Vagina (tissue), 2 donors: ENCODE measurements around the gene GPR151. TPM values are rescaled to one million over a fixed set of nuclear protein-coding genes. Genes with fewer than 3 reads are reported as not detected.

Experiments
- DNase-seq, 2 donors: peaks; one replicate each; pipeline ENCODE4 v3.0.0-alpha.2; 2017; ENCODE audit errors: extremely low spot score in 2 of 2
- H3K27ac ChIP-seq: fragments of 200-600 bp; sonication (generic); one replicate; pipeline ENCODE4 v1.5.1; 2019
- H3K27me3 ChIP-seq: fragments of 200-600 bp; sonication (generic); one replicate; pipeline ENCODE4 v1.5.1; 2019
- H3K36me3 ChIP-seq, 2 donors: fragments of 200-600 bp; sonication (generic); one replicate each; pipeline ENCODE4 v1.5.1; 2017 to 2019
- H3K4me1 ChIP-seq: fragments of 200-600 bp; sonication (generic); one replicate; pipeline ENCODE4 v1.5.1; 2019
- H3K4me3 ChIP-seq, 2 donors: fragments of 200-600 bp; sonication (generic); 1 replicate in 1 of 2; 2 replicates in 1 of 2; pipeline ENCODE4 v1.5.1; 2016 to 2019
- H3K9me3 ChIP-seq: fragments of 200-600 bp; sonication (generic); one replicate; pipeline ENCODE4 v1.5.1; 2019
- POLR2A ChIP-seq, 2 donors: fragments of 450-650 bp; IDR thresholded peaks; one replicate each; pipeline ENCODE4 v1.6.1; 2017; ENCODE audit warnings: antibody characterized with exemption in 2 of 2, mild to moderate bottlenecking in 2 of 2, moderate library complexity in 2 of 2
- POLR2AphosphoS5 ChIP-seq, 2 donors: sonication (generic); formaldehyde crosslinking; IDR thresholded peaks; one replicate each; pipeline ENCODE4 v1.9.0; 2017; ENCODE audit warnings: antibody characterized with exemption in 2 of 2, mild to moderate bottlenecking in 2 of 2, low read depth in 1 of 2; ENCODE audit not compliant: insufficient read depth in 1 of 2
- intact Hi-C: fragments of 100-400 bp; cut with DNase I; formaldehyde crosslinking; loops from one replicate; pipeline ENCODE4 v1.15.1; 2023
- total RNA-seq: library from RNA; depleted of rRNA; stranded (reverse); fragments of >200 nt; gene quantifications from one replicate; pipeline ENCODE4 v1.2.3, GENCODE V29; 2016
- TF ChIP-seq, protein P1 (sequence below), 3 experiments: fragments of 450-650 bp in 2 of 3; fragments of 200-600 bp in 1 of 3; sonication (generic) in 1 of 3; IDR thresholded peaks; one replicate each; pipeline ENCODE4 v1.5.1; 2017 to 2019; ENCODE audit warnings: antibody characterized with exemption in 3 of 3, mild to moderate bottlenecking in 2 of 3, moderate library complexity in 2 of 3

The GPR151 gene
- total RNA-seq, 1 donor from 2014 or later: not detected

- Histone ChIP-seq H3K27ac (no peak overlapping the region), H3K4me3 (no peak overlapping the region), H3K4me1 (no peaks in the 10 kb centered on the region), H3K9me3 (no peaks in the 10 kb centered on the region), H3K27me3 (no peaks in the 10 kb centered on the region), H3K36me3 (peaks cover 0 to 22% of the 10 kb centered on the region in 2 donors)
- TF ChIP-seq, protein P1, sequence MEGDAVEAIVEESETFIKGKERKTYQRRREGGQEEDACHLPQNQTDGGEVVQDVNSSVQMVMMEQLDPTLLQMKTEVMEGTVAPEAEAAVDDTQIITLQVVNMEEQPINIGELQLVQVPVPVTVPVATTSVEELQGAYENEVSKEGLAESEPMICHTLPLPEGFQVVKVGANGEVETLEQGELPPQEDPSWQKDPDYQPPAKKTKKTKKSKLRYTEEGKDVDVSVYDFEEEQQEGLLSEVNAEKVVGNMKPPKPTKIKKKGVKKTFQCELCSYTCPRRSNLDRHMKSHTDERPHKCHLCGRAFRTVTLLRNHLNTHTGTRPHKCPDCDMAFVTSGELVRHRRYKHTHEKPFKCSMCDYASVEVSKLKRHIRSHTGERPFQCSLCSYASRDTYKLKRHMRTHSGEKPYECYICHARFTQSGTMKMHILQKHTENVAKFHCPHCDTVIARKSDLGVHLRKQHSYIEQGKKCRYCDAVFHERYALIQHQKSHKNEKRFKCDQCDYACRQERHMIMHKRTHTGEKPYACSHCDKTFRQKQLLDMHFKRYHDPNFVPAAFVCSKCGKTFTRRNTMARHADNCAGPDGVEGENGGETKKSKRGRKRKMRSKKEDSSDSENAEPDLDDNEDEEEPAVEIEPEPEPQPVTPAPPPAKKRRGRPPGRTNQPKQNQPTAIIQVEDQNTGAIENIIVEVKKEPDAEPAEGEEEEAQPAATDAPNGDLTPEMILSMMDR (IDR thresholded peaks at IDR 0.05): no peak
- TF ChIP-seq POLR2A (IDR thresholded peaks at IDR 0.05) (no peak), POLR2AphosphoS5 (IDR thresholded peaks at IDR 0.05; ENCODE audit: insufficient read depth in 1 of 2, low read depth in 1 of 2) (no peak)
- intact Hi-C loops: no loop called here
- no peak for DNase-seq
These were observed 2.5 kb downstream of the GPR151 start for GRCh38 chr5:146513462-146513861.

- intact Hi-C loops: no loop called here
- Histone ChIP-seq H3K36me3 (peaks cover 0 to 50% of the 10 kb centered on the region in 2 donors), H3K27me3 (no peaks in the 10 kb centered on the region), H3K27ac (no peak overlapping the region), H3K9me3 (no peaks in the 10 kb centered on the region), H3K4me3 (no peak overlapping the region), H3K4me1 (no peaks in the 10 kb centered on the region)
- DNase-seq: no peak
- TF ChIP-seq, protein P1 (IDR thresholded peaks at IDR 0.05): no peak
- TF ChIP-seq POLR2A (IDR thresholded peaks at IDR 0.05) (no peak), POLR2AphosphoS5 (IDR thresholded peaks at IDR 0.05; ENCODE audit: insufficient read depth in 1 of 2, low read depth in 1 of 2) (no peak)
These were observed 5.3 kb downstream of the GPR151 start for GRCh38 chr5:146510559-146511125.

- Histone ChIP-seq H3K4me3 (no peak overlapping the region), H3K4me1 (no peaks in the 10 kb centered on the region), H3K36me3 (peaks cover 0 to 71% of the 10 kb centered on the region in 2 donors), H3K9me3 (no peaks in the 10 kb centered on the region), H3K27me3 (no peaks in the 10 kb centered on the region), H3K27ac (no peak overlapping the region)
- DNase-seq: no peak
- TF ChIP-seq, protein P1 (IDR thresholded peaks at IDR 0.05): no peak
- no peak for TF ChIP-seq POLR2AphosphoS5 (IDR thresholded peaks at IDR 0.05; ENCODE audit: insufficient read depth in 1 of 2, low read depth in 1 of 2)
- TF ChIP-seq POLR2A (IDR thresholded peaks at IDR 0.05): no peak
- intact Hi-C loops: no loop called here
These were observed 8.6 kb downstream of the GPR151 start for GRCh38 chr5:146507428-146507827.

DNA sequence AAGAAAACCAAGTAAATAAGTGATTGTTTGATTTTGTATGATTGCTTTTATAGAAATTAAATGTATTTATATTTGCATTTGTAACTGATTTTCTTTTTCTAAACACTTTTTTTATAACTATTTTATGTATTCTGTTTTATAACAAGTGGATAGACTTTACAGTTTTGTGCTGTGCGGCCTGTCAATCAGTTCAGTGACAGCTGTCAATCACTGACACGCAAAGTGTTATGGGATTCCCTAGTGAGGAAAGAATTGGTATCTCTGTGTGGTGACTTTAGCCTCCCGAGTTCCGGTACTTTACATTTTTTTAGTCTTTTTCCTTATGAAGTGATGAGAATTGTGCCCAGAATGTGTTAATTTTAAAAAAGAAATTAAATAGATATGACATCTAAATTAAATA lies 16.3 kb downstream of the GPR151 start:
- TF ChIP-seq, protein P1 (IDR thresholded peaks at IDR 0.05): no peak
- no peak for TF ChIP-seq POLR2A (IDR thresholded peaks at IDR 0.05)
- TF ChIP-seq POLR2AphosphoS5 (IDR thresholded peaks at IDR 0.05; ENCODE audit: insufficient read depth in 1 of 2, low read depth in 1 of 2): no peak
- no peaks in the 10 kb centered on the region for H3K9me3 ChIP-seq
- no peak overlapping the region for H3K27ac ChIP-seq
- DNase-seq: no peak
- H3K27me3 ChIP-seq: no peaks in the 10 kb centered on the region
- H3K36me3 ChIP-seq: peaks cover 0 to 16% of the 10 kb centered on the region in 2 donors
- no peaks in the 10 kb centered on the region for H3K4me1 ChIP-seq
- intact Hi-C loops: no loop called here
- H3K4me3 ChIP-seq: no peak overlapping the region

DNA sequence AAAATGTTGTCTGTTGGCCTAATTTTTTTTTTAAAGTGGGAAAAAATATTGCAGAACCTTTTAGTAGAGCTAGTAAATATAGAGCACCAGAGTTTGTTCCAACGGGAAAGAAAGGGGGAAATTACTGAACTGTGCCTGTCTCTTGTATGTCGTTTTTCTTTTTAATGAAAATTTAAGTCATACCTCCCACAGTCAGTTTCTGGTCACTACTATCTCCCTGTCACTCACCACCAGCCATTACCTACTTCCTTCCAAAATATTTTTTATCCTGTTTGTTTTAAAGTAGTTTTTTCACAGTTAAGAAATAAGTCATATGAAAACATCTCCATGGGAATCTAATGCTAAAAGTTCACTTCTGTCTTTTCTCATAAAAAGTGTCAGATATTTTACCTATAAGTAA lies 21.3 kb downstream of the GPR151 start:
- H3K4me3 ChIP-seq: no peak overlapping the region
- no peaks in the 10 kb centered on the region for H3K27me3 ChIP-seq
- no peak overlapping the region for H3K27ac ChIP-seq
- DNase-seq: no peak
- no peaks in the 10 kb centered on the region for H3K36me3 ChIP-seq
- TF ChIP-seq POLR2A (IDR thresholded peaks at IDR 0.05) (no peak), POLR2AphosphoS5 (IDR thresholded peaks at IDR 0.05; ENCODE audit: insufficient read depth in 1 of 2, low read depth in 1 of 2) (no peak)
- TF ChIP-seq, protein P1 (IDR thresholded peaks at IDR 0.05): no peak
- H3K9me3 ChIP-seq: no peaks in the 10 kb centered on the region
- intact Hi-C loops: no loop called here
- no peaks in the 10 kb centered on the region for H3K4me1 ChIP-seq
